HG03432 (cell line): ENCODE measurements around the gene FBXO46.
"Not testable (repeated sequence)": the region's sequence is repeated elsewhere in the genome, so short reads cannot be mapped to it uniquely, and the experiment has no call there.

ENCODE experiments used
- ATAC-seq: cut with Tn5 transposase; IDR thresholded peaks from one replicate; pipeline ENCODE4 v1.9.1; 2021; ENCODE audit warnings: mild to moderate bottlenecking, moderate library complexity; ENCODE audit not compliant: unreplicated experiment

Gene FBXO46

DNA sequence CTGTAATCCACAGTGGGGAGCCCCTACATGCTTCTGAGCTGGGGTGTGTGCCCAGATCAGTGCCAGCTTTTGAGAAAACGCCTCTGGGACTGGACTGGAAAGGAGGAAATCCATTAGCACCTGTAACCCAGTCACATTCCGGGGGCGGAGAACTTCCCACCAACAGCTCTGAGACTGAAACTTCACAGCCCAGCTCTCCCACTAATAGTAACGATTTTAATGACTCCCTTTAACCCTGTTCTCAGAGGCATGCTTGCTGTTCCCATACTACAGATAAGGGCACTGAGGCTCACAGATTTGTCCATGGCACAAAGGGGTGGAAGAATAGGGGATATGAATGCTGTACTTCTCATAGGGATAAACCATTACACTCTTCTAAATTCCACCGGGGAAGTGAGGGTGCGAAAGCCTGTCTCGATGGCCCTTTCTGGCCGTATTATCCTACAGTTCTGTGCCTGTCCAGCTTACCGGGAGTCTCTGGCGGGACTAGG is 851 bp downstream of the FBXO46 start:
- ATAC-seq: no peak

DNA sequence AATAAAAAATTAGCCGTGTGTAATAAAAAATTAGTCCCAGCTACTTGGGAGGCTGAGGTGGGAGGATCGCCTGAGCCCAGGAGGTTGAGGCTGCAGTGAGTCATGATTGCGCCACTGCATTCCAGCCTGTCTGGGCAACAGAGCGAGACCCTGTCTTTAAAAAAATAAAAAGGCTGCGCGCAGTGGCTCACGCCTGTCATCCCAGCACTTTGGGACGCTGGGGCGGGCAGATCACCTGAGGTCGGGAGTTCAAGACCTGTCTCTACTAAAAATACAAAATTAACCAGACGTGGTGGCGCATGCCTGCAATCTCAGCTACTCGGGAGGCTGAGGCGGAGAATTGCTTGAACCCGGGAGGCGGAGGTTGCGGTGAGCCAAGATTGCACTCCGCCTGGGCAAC is 2.0 kb downstream of the FBXO46 start:
- ATAC-seq: not testable (repeated sequence)

- ATAC-seq: not testable (repeated sequence)
These were observed 10.6 kb downstream of the FBXO46 start for GRCh38 chr19:45720065-45720464.

GRCh38 chr19:45717983-45718650 is 12.6 kb downstream of the FBXO46 start:
- ATAC-seq: no peak

DNA sequence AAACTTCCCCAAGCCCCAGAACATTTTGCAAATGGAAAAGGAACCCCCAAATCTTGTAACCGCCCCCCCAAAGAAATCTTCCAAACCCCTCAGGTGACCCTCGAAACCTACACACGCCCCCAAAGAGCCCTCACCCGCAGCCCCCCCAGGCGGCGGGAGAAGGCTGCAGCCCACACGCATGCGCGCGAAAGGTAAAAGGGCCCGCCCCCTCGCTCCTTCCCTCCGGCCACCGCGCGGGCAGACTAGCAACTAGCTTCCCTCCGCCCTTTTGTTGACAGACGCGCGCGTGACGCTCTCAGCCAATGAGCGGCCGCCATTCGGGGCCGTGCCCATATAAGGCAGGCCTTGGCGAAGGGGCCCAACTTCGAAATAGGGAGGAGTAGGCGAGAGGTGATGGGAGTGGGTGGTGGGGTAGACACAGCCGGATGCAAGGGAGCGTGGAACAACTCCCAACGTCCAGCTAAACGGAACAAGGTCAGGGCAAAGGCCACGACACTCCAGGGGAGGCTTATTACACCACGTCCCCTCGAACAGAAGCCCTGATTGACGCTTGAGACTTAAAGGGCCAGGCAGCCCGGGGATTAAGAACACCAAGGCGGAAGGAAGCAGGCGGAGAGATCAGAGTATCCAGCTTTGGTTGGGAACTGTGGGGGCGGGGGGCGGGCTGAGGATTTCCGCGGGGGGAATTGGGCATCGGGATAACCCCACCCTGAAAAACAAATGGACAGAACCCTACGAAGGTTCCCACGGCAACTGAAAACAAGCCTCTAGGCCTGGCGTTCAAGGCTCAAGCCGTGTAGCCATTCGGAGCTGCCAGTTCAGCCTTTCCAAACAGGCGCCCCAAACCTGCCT is 13.3 kb downstream of the FBXO46 start:
- peak; percentile 91 for ATAC-seq

- ATAC-seq: no peak
These were observed 14.2 kb downstream of the FBXO46 start for GRCh38 chr19:45716359-45717130.

DNA sequence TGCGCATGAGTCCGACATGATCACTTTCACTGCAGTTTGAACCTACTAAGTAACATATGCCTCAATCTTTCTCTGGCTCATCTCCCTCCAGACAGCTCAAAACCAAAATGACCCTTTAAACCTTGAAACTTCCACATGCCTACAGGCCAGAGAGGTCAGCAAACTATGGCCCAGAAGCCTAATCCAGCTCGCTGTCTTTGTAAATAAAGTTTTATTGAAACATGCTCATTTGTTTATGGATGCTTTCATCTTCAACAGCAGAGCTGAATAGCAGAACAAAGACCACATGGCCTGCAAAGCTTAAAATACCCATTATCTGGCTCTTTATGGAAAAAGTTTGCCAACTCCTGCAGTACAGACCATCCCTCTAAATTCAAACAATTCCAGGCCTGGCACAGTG is 15.6 kb downstream of the FBXO46 start:
- ATAC-seq: no peak

- ATAC-seq: no peak
These were observed 17.6 kb downstream of the FBXO46 start for GRCh38 chr19:45713141-45713540.

DNA sequence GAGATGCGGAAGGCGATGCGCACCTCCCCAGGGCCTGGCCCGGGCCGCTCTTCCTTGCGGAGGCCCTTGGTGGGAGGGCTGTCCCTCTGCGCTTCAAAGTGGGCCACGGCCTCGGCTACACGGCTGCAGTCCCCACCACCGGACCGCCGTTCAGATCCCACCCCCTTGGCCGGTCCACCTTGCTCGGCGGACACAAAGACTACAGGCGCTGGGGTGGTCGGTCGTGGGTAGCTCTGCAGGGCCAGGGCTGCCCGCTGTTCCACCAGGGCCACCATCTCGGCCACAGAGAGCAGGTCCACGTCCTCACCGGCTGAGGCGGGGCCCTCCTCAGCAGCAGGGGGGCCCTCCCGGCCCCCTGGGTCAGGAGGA is 18.0 kb downstream of the FBXO46 start:
- no peak for ATAC-seq

DNA sequence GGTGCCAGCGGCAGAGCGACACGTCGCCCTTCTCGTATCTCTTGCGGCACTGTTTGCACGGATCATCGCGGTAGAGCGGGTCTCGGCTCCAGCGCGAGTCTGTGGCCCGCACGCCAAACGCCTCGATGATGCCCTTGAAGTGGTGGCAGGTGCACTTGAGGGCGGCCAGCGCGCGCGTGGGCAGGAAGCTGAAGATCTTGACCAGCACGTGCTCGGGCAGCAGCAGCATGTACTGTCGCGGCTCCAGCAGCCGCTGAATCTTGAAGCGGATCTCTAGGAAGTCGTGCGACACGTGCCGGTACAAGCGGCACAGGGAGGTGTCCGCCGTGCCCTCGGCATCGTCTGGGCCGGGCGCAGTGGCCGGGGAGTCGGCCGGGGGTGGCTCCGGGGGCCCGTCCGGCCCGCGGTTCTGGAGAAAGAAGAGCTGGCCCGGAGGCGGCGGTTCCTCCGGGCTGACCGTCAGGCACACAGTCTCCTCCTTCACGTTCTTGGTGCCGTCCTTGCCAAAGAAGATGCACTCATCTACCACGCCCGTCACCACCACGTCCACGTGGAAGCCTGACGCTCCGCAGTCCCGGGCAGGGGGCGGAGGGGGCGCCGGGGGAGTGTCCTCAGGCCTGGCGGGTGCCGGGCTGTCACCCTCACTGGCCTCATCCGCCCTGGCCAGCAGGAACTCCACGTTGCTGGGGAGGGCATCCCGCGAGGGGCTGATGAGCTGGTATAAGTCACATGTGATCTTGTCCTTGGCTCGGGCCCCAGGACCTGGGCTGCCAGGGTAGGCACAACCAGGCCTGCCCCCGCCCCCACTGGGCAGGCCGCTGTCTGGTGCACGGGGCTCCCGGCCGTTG is 18.6 kb downstream of the FBXO46 start:
- ATAC-seq: no peak

- ATAC-seq: no peak
These were observed 20.2 kb downstream of the FBXO46 start for GRCh38 chr19:45710356-45711130.

GRCh38 chr19:45705710-45706415 is 24.8 kb downstream of the FBXO46 start:
- no peak for ATAC-seq

DNA sequence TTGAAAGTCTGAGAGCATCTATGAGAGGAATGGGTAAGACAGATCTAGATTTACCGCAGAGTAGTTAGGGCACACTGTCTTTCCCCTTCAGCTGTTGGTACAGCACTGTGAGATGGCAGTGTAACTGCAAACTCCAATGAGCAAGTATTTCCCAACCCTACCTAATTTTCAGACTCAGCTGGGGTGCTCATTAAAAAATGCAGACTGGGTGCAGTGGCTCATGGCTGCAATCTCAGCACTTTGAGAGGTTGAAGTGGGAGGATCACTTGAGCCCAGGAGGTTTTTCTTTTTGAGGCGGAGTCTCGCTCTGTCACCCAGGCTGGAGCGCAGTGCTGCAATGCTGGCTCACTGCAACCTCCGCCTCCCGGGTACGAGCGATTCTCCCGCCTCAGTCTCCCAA is 25.6 kb downstream of the FBXO46 start:
- ATAC-seq: no peak

DNA sequence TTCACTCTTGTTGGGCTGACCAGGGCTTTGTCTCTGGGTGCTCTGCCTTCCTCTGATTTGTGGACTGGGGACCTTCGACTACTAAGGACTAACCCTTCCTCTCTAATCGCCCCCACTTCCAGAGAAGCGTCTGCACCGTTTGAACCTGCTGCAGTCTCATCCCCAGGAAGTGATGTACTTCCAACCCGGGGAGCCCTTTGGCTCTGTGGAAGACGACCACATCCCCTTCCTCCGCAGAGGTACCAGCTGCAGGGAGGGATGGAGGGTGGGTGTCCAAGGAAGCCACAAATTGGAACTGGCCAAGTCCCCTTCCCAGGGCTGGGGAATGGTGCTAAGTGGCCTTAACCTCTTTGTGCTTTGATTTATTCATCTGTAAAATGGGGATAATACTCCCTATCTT is 29.0 kb downstream of the FBXO46 start:
- ATAC-seq: no peak

DNA sequence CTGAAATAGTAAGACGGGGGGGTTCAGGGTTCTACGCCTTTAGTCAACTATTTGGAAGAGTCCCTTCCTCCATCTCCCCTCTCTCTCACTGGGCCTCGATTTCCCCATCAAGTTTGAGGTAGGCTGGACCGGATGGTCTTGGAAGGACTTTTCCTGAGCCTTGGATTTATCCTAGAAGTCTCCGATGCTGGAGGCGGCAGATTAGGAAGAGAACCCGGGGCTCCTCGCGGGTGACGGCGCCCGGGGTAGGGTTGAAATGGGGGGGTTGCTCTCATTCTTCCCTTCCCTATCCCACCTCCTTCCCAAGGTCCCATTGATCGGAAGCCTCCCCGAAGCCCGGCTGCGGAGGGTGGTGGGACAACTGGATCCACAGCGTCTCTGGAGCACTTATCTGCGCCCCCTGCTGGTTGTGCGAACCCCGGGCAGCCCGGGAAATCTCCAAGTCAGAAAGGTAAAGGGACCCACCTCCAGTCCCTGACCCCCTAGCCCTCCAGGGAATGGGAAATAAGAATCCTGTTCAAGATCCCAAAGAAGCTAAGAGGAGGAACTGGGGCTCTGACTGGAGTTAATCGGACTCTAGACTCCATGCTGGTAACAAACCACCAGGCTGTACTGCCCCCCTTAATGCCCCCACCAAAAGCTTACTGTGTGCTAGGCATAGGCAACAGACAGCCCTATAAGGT is 37.4 kb downstream of the FBXO46 start:
- no peak for ATAC-seq

GRCh38 chr19:45692187-45693105 is 38.2 kb downstream of the FBXO46 start, which contains the start of gene QPCTL:
Gene QPCTL (plus strand): TSS chr19:45692666. CDS start chr19:45692704, 38 bp downstream.
- ATAC-seq: peak; percentile 83

DNA sequence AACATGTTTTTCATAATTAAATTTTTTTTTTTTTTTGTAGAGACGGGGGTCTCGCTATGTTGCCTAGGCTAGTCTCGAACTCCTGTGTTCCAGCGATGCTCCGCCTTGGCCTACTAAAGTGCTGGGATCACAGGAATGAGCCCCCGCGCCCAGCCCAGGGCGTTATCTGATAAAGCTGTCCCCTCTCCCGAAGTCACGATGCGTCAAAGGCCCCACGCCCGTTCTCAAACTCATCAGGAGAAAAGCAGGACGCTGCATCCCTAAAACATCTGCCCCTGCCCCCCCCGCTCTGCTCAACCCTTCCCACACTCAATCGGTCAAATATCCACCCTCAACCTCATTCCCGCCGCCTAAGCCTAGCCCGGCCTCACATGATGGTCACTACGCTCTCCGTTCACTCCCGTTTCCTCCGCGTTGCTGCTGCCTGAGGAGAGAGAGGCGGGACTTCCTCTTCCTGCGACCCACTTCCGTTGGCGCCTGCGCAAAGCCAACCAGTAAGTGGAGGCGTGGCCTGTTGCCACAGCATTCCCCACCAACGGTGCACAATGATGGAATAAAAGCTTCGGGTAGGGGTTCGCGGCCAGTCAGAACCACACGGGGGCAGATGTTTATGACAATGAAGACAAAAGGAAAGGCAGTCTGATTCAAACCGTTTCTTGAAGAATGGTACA is 39.0 kb downstream of the FBXO46 start, which contains the start of gene SNRPD2:
Gene SNRPD2 (minus strand): TSS at position 438 of the 671 bp plus-strand sequence. CDS start 65 bp downstream, at position 373.
- peak; percentile 48 for ATAC-seq
